Cerebellar nuclear complex (tissue), 1 donor: ENCODE data around the gene GALNS.
"Not testable (repeated sequence)": the region's sequence is repeated elsewhere in the genome, so short reads cannot be mapped to it uniquely, and the experiment has no call there.

Experiments used
- DNase-seq, 2 experiments: peaks; one replicate each; lab custom pipeline; 2025; lab: John Stamatoyannopoulos, UW

The GALNS gene

GRCh38 chr16:88856828-88857727 lies at the start of gene GALNS, which contains the start of gene TRAPPC2L:
Gene GALNS, minus strand, starts transcription at chr16:88856947. Its CDS starts 70 bp downstream, at chr16:88856877.
Gene TRAPPC2L, plus strand, starts transcription at chr16:88857127. Its CDS starts 24 bp downstream, at chr16:88857151.
- peak; percentile 90 to 93 for DNase-seq

GRCh38 chr16:88906020-88906419 lies 49.3 kb upstream of the GALNS start:
- DNase-seq, result no peak

- DNase-seq, result no peak
Observed at GRCh38 chr16:88905563-88905962, 48.8 kb upstream of the GALNS start.

- DNase-seq, result no peak
Observed at GRCh38 chr16:88904676-88905365, 48.1 kb upstream of the GALNS start.

- DNase-seq, result no peak
Observed at GRCh38 chr16:88903267-88903666, 46.5 kb upstream of the GALNS start.

GRCh38 chr16:88902744-88903143 lies 46.0 kb upstream of the GALNS start:
- DNase-seq, result no peak

- DNase-seq, result no peak
Observed at GRCh38 chr16:88901718-88902337, 45.1 kb upstream of the GALNS start.

GRCh38 chr16:88900662-88901052 lies 43.9 kb upstream of the GALNS start:
- DNase-seq, result no peak

- no peak for DNase-seq
Observed at GRCh38 chr16:88899901-88900661, 43.3 kb upstream of the GALNS start.

GRCh38 chr16:88897696-88898425 lies 41.1 kb upstream of the GALNS start:
- no peak for DNase-seq

GRCh38 chr16:88896238-88897070 lies 39.7 kb upstream of the GALNS start:
- no peak for DNase-seq

- no peak for DNase-seq
Observed at GRCh38 chr16:88895335-88895734, 38.6 kb upstream of the GALNS start.

GRCh38 chr16:88894681-88895300 lies 38.0 kb upstream of the GALNS start:
- no peak for DNase-seq

GRCh38 chr16:88894266-88894665 lies 37.5 kb upstream of the GALNS start:
- not testable (repeated sequence) for DNase-seq

GRCh38 chr16:88893127-88893968 lies 36.6 kb upstream of the GALNS start:
- no peak for DNase-seq

GRCh38 chr16:88892065-88892464 lies 35.3 kb upstream of the GALNS start:
- no peak for DNase-seq

GRCh38 chr16:88891083-88891482 lies 34.3 kb upstream of the GALNS start:
- DNase-seq, result no peak

GRCh38 chr16:88889702-88890352 lies 33.1 kb upstream of the GALNS start:
- DNase-seq, result not testable (repeated sequence)
